ENCODE data around the gene FARS2.
"Not testable (repeated sequence)": the region's sequence is repeated elsewhere in the genome, so short reads cannot be mapped to it uniquely, and the experiment has no call there.

The FARS2 gene

GRCh38 chr6:5782783-5783547 lies 521.7 kb downstream of the FARS2 start:
- DNase-seq (ENCODE audit: low read depth, low spot score) = no peak

GRCh38 chr6:5783584-5784089 lies 522.3 kb downstream of the FARS2 start:
- DNase-seq (ENCODE audit: low read depth, low spot score) = no peak

- no peak for DNase-seq (ENCODE audit: low read depth, low spot score)
Observed at GRCh38 chr6:5785249-5785648, 523.9 kb downstream of the FARS2 start.

- DNase-seq (ENCODE audit: low read depth, low spot score) = no peak
Observed at GRCh38 chr6:5786321-5786968, 525.1 kb downstream of the FARS2 start.

GRCh38 chr6:5786969-5787720 lies 525.8 kb downstream of the FARS2 start:
- DNase-seq (ENCODE audit: low read depth, low spot score) = no peak

GRCh38 chr6:5789426-5789825 lies 528.1 kb downstream of the FARS2 start:
- not testable (repeated sequence) for DNase-seq (ENCODE audit: low read depth, low spot score)

GRCh38 chr6:5796555-5796954 lies 535.2 kb downstream of the FARS2 start:
- not testable (repeated sequence) for DNase-seq (ENCODE audit: low read depth, low spot score)

- not testable (repeated sequence) for DNase-seq (ENCODE audit: low read depth, low spot score)
Observed at GRCh38 chr6:5806406-5806805, 545.1 kb downstream of the FARS2 start.

GRCh38 chr6:5809450-5809849 lies 548.1 kb downstream of the FARS2 start:
- no peak for DNase-seq (ENCODE audit: low read depth, low spot score)

GRCh38 chr6:5811997-5812396 lies 550.7 kb downstream of the FARS2 start:
- no peak for DNase-seq (ENCODE audit: low read depth, low spot score)

- DNase-seq (ENCODE audit: low read depth, low spot score) = no peak
Observed at GRCh38 chr6:5813625-5814027, 552.3 kb downstream of the FARS2 start.

GRCh38 chr6:5814116-5814515 lies 552.8 kb downstream of the FARS2 start:
- no peak for DNase-seq (ENCODE audit: low read depth, low spot score)

GRCh38 chr6:5814901-5815300 lies 553.6 kb downstream of the FARS2 start:
- no peak for DNase-seq (ENCODE audit: low read depth, low spot score)

- no peak for DNase-seq (ENCODE audit: low read depth, low spot score)
Observed at GRCh38 chr6:5817869-5818268, 556.6 kb downstream of the FARS2 start.

- no peak for DNase-seq (ENCODE audit: low read depth, low spot score)
Observed at GRCh38 chr6:5818959-5819358, 557.6 kb downstream of the FARS2 start.

Data from smooth muscle cell of the brain vasculature (primary cell).